Panc1 (cell line): Measurements from ENCODE around the gene LRRC8C. TPM values are rescaled to one million over a fixed set of nuclear protein-coding genes. Genes with fewer than 3 reads are reported as not detected.

Experiments used
- ATAC-seq: fragments of 200-7000 bp; cut with Tn5 transposase; 2 replicates; pipeline ENCODE4 v1.9.1; 2020; ENCODE audit warnings: mild to moderate bottlenecking, moderate library complexity
- BruUV-seq: library from RNA; stranded (reverse); fragments of 400-500 nt; replicated peaks from 2 replicates; lab custom pipeline; 2021; lab: Mats Ljungman, UMichigan
- CTCF ChIA-PET: fragments of 300-600 bp; sonication (Branson Sonifier 250); formaldehyde crosslinking; loops from one replicate; lab custom pipeline; 2022; ENCODE audit warnings: antibody characterized with exemption; lab: Charles Lee
- POLR2A ChIA-PET: fragments of 300-600 bp; sonication (Branson Sonifier 250); formaldehyde crosslinking; loops from one replicate; lab custom pipeline; 2022; ENCODE audit warnings: antibody characterized with exemption; lab: Charles Lee
- DNase-seq: peaks from one replicate; pipeline ENCODE4 v3.0.0-alpha.2; 2010; ENCODE audit warnings: low read depth, low spot score
- H3K27ac ChIP-seq: 2 replicates; pipeline ENCODE4 v1.5.1; 2011; ENCODE audit warnings: mild to moderate bottlenecking, low read length, inconsistent platforms
- H3K27me3 ChIP-seq: fragments of 200-500 bp; sonication (Bioruptor generic); 2 replicates; pipeline ENCODE4 v1.6.0; 2014; ENCODE audit warnings: low read length, inconsistent platforms; ENCODE audit not compliant: control insufficient read depth, insufficient read depth
- H3K36me3 ChIP-seq: fragments of 200-500 bp; sonication (Bioruptor generic); 2 replicates; pipeline ENCODE4 v1.5.1; 2014; ENCODE audit warnings: inconsistent platforms, mild to moderate bottlenecking, low read length, moderate library complexity; ENCODE audit not compliant: control insufficient read depth, insufficient read depth
- H3K4me1 ChIP-seq: 2 replicates; pipeline ENCODE4 v1.5.1; 2011; ENCODE audit warnings: inconsistent platforms, mild to moderate bottlenecking, low read length, moderate library complexity; ENCODE audit not compliant: control insufficient read depth, insufficient read depth
- H3K4me3 ChIP-seq, 2 experiments: 2 replicates each; pipeline ENCODE4 v1.5.1; 2011 to 2012; ENCODE audit warnings: low read depth in 2 of 2, low read length in 2 of 2, mild to moderate bottlenecking in 2 of 2, inconsistent platforms in 1 of 2, moderate library complexity in 1 of 2
- H3K9me3 ChIP-seq: fragments of 200-500 bp; sonication (Bioruptor generic); 2 replicates; pipeline ENCODE4 v1.5.1; 2014; ENCODE audit warnings: low read depth, mild to moderate bottlenecking, inconsistent platforms, low read length, moderate library complexity; ENCODE audit not compliant: control insufficient read depth, insufficient read depth
- CTCF ChIP-seq: fragments of 450-650 bp; IDR thresholded peaks from 2 replicates; pipeline ENCODE4 v1.5.1; 2017; ENCODE audit warnings: mild to moderate bottlenecking
- POLR2AphosphoS5 ChIP-seq: IDR thresholded peaks from 2 replicates; pipeline ENCODE4 v1.6.1; 2012; ENCODE audit warnings: mild to moderate bottlenecking, low read depth, low read length, moderate library complexity
- SIN3A ChIP-seq: IDR thresholded peaks from 2 replicates; pipeline ENCODE4 v1.6.1; 2012; ENCODE audit warnings: low read depth, mild to moderate bottlenecking, low read length, moderate library complexity, borderline replicate concordance; ENCODE audit not compliant: insufficient read depth
- TCF7L2 ChIP-seq: IDR thresholded peaks from 2 replicates; pipeline ENCODE4 v1.6.1; 2011; ENCODE audit warnings: mild to moderate bottlenecking, low read depth, low read length, inconsistent platforms
- in situ Hi-C: cut with HindIII; loops from 2 replicates; pipeline ENCODE4 v1.10.0; 2016; ENCODE audit warnings: low sequenced_read_pairs, low pct_unique_long_range_greater_than_20kb
- intact Hi-C: fragments of 100-400 bp; cut with micrococcal nuclease; formaldehyde crosslinking; loops from one replicate; pipeline ENCODE4 v1.10.0; 2022; ENCODE audit not compliant: unreplicated experiment
- total RNA-seq: library from RNA; stranded (reverse); gene quantifications from one replicate; pipeline ENCODE4 v1.2.1, GENCODE V29; 2021; ENCODE audit not compliant: unreplicated experiment
- TF ChIP-seq, protein P1 (sequence below), 2 experiments: IDR thresholded peaks; 2 replicates each; pipeline ENCODE4 v1.6.1; 2011 to 2012; ENCODE audit warnings: low read depth in 2 of 2, control low read depth in 1 of 2, low read length in 1 of 2, mild to moderate bottlenecking in 1 of 2, moderate library complexity in 1 of 2; ENCODE audit not compliant: insufficient read depth in 1 of 2

Gene LRRC8C
- total RNA-seq, 1 experiment from 2014 or later: 17.1 TPM

DNA sequence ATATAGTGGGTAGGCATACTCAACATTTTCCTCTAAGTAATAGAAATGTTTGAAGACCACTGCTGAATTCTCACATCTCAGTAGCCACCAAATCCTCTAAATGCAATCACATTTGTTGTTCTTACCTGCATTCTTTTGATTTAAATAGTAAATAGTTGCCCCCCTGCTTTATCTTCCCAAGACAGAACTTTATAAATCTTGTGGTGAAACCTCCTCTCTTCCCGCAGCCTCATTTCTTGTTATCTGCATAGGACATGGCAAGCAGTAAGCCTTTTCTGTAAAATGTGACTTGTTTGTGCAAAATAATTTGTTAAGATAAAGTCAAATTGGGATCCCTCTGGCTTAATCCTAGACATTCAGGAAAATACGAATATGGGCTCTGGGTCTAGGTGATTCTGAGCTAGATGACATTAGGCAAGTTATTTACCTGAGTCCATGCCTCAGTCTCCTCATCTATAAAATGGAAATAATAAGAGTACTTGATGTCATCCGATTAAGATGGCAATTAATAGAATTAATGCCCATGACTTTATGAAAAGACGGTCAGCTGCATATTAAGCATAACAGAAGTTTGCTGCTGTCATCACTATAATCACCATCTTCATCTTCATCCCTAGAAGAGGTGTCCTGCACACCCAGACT is 77.7 kb downstream of the LRRC8C start:
- BruUV-seq: no TSS peak
- H3K4me1 ChIP-seq: no peaks in the 10 kb centered on the region
- no peak overlapping the region for H3K27ac ChIP-seq
- no peaks in the 10 kb centered on the region for H3K27me3 ChIP-seq
- ChIA-PET CTCF (no interaction called here), POLR2A (no interaction called here)
- no peaks in the 10 kb centered on the region for H3K9me3 ChIP-seq
- no peak overlapping the region for H3K4me3 ChIP-seq
- no peaks in the 10 kb centered on the region for H3K36me3 ChIP-seq
- intact Hi-C loops (no loop called here), in situ Hi-C loops (no loop called here)
- DNase-seq (no peak), ATAC-seq (no peak)
- TF ChIP-seq, protein P1, sequence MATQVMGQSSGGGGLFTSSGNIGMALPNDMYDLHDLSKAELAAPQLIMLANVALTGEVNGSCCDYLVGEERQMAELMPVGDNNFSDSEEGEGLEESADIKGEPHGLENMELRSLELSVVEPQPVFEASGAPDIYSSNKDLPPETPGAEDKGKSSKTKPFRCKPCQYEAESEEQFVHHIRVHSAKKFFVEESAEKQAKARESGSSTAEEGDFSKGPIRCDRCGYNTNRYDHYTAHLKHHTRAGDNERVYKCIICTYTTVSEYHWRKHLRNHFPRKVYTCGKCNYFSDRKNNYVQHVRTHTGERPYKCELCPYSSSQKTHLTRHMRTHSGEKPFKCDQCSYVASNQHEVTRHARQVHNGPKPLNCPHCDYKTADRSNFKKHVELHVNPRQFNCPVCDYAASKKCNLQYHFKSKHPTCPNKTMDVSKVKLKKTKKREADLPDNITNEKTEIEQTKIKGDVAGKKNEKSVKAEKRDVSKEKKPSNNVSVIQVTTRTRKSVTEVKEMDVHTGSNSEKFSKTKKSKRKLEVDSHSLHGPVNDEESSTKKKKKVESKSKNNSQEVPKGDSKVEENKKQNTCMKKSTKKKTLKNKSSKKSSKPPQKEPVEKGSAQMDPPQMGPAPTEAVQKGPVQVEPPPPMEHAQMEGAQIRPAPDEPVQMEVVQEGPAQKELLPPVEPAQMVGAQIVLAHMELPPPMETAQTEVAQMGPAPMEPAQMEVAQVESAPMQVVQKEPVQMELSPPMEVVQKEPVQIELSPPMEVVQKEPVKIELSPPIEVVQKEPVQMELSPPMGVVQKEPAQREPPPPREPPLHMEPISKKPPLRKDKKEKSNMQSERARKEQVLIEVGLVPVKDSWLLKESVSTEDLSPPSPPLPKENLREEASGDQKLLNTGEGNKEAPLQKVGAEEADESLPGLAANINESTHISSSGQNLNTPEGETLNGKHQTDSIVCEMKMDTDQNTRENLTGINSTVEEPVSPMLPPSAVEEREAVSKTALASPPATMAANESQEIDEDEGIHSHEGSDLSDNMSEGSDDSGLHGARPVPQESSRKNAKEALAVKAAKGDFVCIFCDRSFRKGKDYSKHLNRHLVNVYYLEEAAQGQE (IDR thresholded peaks at IDR 0.05; ENCODE audit: insufficient read depth in 1 of 2, low read depth in 2 of 2, low read length in 1 of 2): no peak
- TF ChIP-seq POLR2AphosphoS5 (no peak), SIN3A (no peak)

DNA sequence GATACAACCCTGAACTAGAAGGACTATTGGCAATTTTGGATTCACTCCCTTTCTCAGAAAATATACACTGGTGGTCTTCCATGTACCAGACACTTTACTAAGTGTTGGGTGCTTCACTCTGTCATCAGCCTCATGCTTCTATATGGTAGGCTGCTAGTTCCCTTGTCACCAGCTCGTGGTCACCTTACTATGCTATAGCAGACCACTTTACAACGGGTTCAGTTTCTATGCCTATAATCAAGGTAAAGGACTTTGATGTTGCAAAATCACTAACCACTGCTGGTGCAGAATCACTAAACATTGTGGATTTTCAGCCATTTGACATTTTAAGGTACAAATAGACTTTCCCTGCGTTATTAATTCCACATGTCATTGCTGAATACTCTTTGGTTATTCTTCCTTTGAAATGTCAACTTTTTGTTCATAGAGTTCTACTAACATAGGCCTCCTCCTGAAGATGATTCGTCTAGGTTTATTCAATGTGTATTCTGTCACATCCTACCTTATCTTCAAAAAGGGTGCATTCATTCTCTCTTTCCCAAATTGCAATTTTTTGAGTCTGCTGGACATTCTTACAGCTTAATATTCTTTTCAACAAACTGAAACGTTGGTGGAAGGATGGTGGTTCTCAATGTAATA is 78.3 kb downstream of the LRRC8C start:
- H3K9me3 ChIP-seq: no peaks in the 10 kb centered on the region

More for the DNA sequence above, 78.3 kb downstream of the LRRC8C start:
- no peaks in the 10 kb centered on the region for H3K36me3 ChIP-seq
- no peak overlapping the region for H3K4me3 ChIP-seq
- ChIA-PET POLR2A (no interaction called here), CTCF (no interaction called here)
- ATAC-seq (no peak), DNase-seq (no peak)
- no TSS peak for BruUV-seq
- in situ Hi-C loops (no loop called here), intact Hi-C loops (no loop called here)
- no peaks in the 10 kb centered on the region for H3K27me3 ChIP-seq
- H3K4me1 ChIP-seq: no peaks in the 10 kb centered on the region
- TF ChIP-seq TCF7L2 (no peak), POLR2AphosphoS5 (no peak), CTCF (no peak), SIN3A (no peak)
- TF ChIP-seq, protein P1 (IDR thresholded peaks at IDR 0.05; ENCODE audit: insufficient read depth in 1 of 2, low read depth in 2 of 2, low read length in 1 of 2): no peak
- no peak overlapping the region for H3K27ac ChIP-seq
